GM15510 (cell line): Measurements from ENCODE around the gene TTLL11.

Experiments used
- POLR2A ChIP-seq: IDR thresholded peaks from 3 replicates; pipeline ENCODE4 v1.6.1; 2011; ENCODE audit warnings: borderline replicate concordance; ENCODE audit not compliant: insufficient read length; ENCODE audit errors: extremely low read depth

The TTLL11 gene

GRCh38 chr9:122119721-122120120 lies 26.6 kb upstream of the TTLL11 start:
- no peak for TF ChIP-seq POLR2A

- no peak for TF ChIP-seq POLR2A
These were observed 26.0 kb upstream of the TTLL11 start for GRCh38 chr9:122119166-122119521.

- no peak for TF ChIP-seq POLR2A
These were observed 25.4 kb upstream of the TTLL11 start for GRCh38 chr9:122118343-122119165.

- TF ChIP-seq POLR2A: no peak
These were observed 23.5 kb upstream of the TTLL11 start for GRCh38 chr9:122116448-122117173.

GRCh38 chr9:122116040-122116439 lies 22.9 kb upstream of the TTLL11 start:
- TF ChIP-seq POLR2A: no peak

GRCh38 chr9:122115176-122116035 lies 22.3 kb upstream of the TTLL11 start:
- TF ChIP-seq POLR2A: no peak

GRCh38 chr9:122113574-122113973 lies 20.5 kb upstream of the TTLL11 start:
- no peak for TF ChIP-seq POLR2A

- no peak for TF ChIP-seq POLR2A
These were observed 19.1 kb upstream of the TTLL11 start for GRCh38 chr9:122112238-122112637.

GRCh38 chr9:122111413-122112085 lies 18.4 kb upstream of the TTLL11 start:
- no peak for TF ChIP-seq POLR2A

GRCh38 chr9:122110100-122110833 lies 17.2 kb upstream of the TTLL11 start:
- no peak for TF ChIP-seq POLR2A

GRCh38 chr9:122109035-122109813 lies 16.1 kb upstream of the TTLL11 start:
- TF ChIP-seq POLR2A: no peak

GRCh38 chr9:122107291-122107805 lies 14.2 kb upstream of the TTLL11 start:
- TF ChIP-seq POLR2A: no peak

- TF ChIP-seq POLR2A: no peak
These were observed 13.5 kb upstream of the TTLL11 start for GRCh38 chr9:122106576-122106975.

GRCh38 chr9:122103985-122104384 lies 10.9 kb upstream of the TTLL11 start:
- TF ChIP-seq POLR2A: no peak

GRCh38 chr9:122102156-122102555 lies 9.0 kb upstream of the TTLL11 start:
- no peak for TF ChIP-seq POLR2A
